OCI-LY7 (cell line): Measurements from ENCODE around the gene KCTD4. TPM values are rescaled to one million over a fixed set of nuclear protein-coding genes. Genes with fewer than 3 reads are reported as not detected.

Experiments
- BruUV-seq: library from RNA; stranded (reverse); fragments of 400-500 nt; replicated peaks from 2 replicates; lab custom pipeline; 2021; lab: Mats Ljungman, UMichigan
- CTCF ChIA-PET: fragments of 300-600 bp; sonication (Branson Sonifier 250); formaldehyde crosslinking; loops from one replicate; lab custom pipeline; 2022; ENCODE audit warnings: antibody characterized with exemption; ENCODE audit not compliant: unreplicated experiment; lab: Charles Lee
- POLR2A ChIA-PET: fragments of 300-600 bp; sonication (Branson Sonifier 250); formaldehyde crosslinking; loops from one replicate; lab custom pipeline; 2022; ENCODE audit warnings: antibody characterized with exemption; lab: Charles Lee
- DNase-seq: peaks from one replicate; pipeline ENCODE4 v3.0.0-alpha.2; 2015; ENCODE audit warnings: low spot score
- H2AFZ ChIP-seq: fragments of 200-600 bp; sonication (generic), shearing (Covaris generic); 2 replicates; pipeline ENCODE4 v1.6.1; 2014; ENCODE audit warnings: mild to moderate bottlenecking, antibody characterized with exemption, low read length, moderate library complexity
- H3K27ac ChIP-seq: fragments of 200-600 bp; sonication (generic); 2 replicates; pipeline ENCODE4 v1.5.1; 2014; ENCODE audit warnings: mixed run types, low read depth, mild to moderate bottlenecking, moderate library complexity, low read length, inconsistent platforms; ENCODE audit not compliant: poor library complexity, severe bottlenecking
- H3K36me3 ChIP-seq: fragments of 200-600 bp; sonication (generic); 2 replicates; pipeline ENCODE4 v1.6.1; 2014; ENCODE audit warnings: mild to moderate bottlenecking, antibody characterized with exemption, low read length, moderate library complexity, mixed read lengths; ENCODE audit not compliant: insufficient read depth
- H3K4me1 ChIP-seq: fragments of 200-600 bp; sonication (generic); 2 replicates; pipeline ENCODE4 v1.5.1; 2014; ENCODE audit warnings: mild to moderate bottlenecking, low read length; ENCODE audit not compliant: insufficient read depth, poor library complexity, severe bottlenecking
- H3K4me2 ChIP-seq: fragments of 200-600 bp; sonication (generic); 2 replicates; pipeline ENCODE4 v1.6.1; 2014; ENCODE audit warnings: mild to moderate bottlenecking, low read length
- H3K4me3 ChIP-seq: fragments of 200-600 bp; sonication (generic); 2 replicates; pipeline ENCODE4 v1.5.1; 2014; ENCODE audit warnings: mild to moderate bottlenecking, low read depth, low read length; ENCODE audit not compliant: poor library complexity, severe bottlenecking
- H3K79me2 ChIP-seq: fragments of 200-600 bp; sonication (generic); 2 replicates; pipeline ENCODE4 v1.6.1; 2016; ENCODE audit warnings: low read depth, mild to moderate bottlenecking, low read length, moderate library complexity, mixed read lengths; ENCODE audit not compliant: insufficient read depth
- H3K9me2 ChIP-seq: fragments of 200-600 bp; sonication (generic); 2 replicates; pipeline ENCODE4 v1.6.1; 2016; ENCODE audit warnings: mild to moderate bottlenecking, low read length, mixed read lengths; ENCODE audit not compliant: insufficient read depth
- H3K9me3 ChIP-seq: fragments of 200-600 bp; sonication (generic); 2 replicates; pipeline ENCODE4 v1.6.1; 2014; ENCODE audit warnings: mild to moderate bottlenecking, mixed run types, low read length, mixed read lengths
- H4K20me1 ChIP-seq: fragments of 200-600 bp; sonication (generic); 2 replicates; pipeline ENCODE4 v1.6.1; 2014; ENCODE audit warnings: mild to moderate bottlenecking, antibody characterized with exemption, low read length, moderate library complexity, mixed read lengths; ENCODE audit not compliant: insufficient read depth
- EZH2phosphoT487 ChIP-seq: fragments of 200-600 bp; sonication (generic); IDR thresholded peaks from 2 replicates; pipeline ENCODE4 v1.6.1; 2018; ENCODE audit warnings: low read depth, borderline replicate concordance, mild to moderate bottlenecking, mixed run types, antibody characterized with exemption, low read length, moderate library complexity, mixed read lengths
- intact Hi-C: fragments of 100-400 bp; cut with micrococcal nuclease; formaldehyde crosslinking; loops from one replicate; pipeline ENCODE4 v1.10.0; 2022; ENCODE audit not compliant: unreplicated experiment
- total RNA-seq, 2 experiments: library from RNA; depleted of rRNA in 1 of 2; stranded (reverse); fragments of >200 nt in 1 of 2; shearing (Covaris generic) in 1 of 2; gene quantifications; 2 replicates each; pipeline ENCODE4 v1.2.3, GENCODE V29; 2014 to 2022
- TF ChIP-seq, protein P1 (sequence below): fragments of 200-600 bp; sonication (generic); conservative IDR thresholded peaks from 2 replicates; pipeline ENCODE4 v1.5.1; 2014; ENCODE audit warnings: mild to moderate bottlenecking, antibody characterized with exemption, low read length, moderate library complexity, mixed read lengths

KCTD4 gene
- total RNA-seq, 2 experiments from 2014 or later: not detected

- no peak overlapping the region for H3K4me3 ChIP-seq
- no peaks in the 10 kb centered on the region for H3K9me3 ChIP-seq
- intact Hi-C loops: no loop called here
- no peak overlapping the region for H2AFZ ChIP-seq
- H3K4me1 ChIP-seq: no peaks in the 10 kb centered on the region
- H3K36me3 ChIP-seq: peaks cover 22% of the 10 kb centered on the region
- BruUV-seq: no TSS peak
- no peak for TF ChIP-seq EZH2phosphoT487
- TF ChIP-seq, protein P1, sequence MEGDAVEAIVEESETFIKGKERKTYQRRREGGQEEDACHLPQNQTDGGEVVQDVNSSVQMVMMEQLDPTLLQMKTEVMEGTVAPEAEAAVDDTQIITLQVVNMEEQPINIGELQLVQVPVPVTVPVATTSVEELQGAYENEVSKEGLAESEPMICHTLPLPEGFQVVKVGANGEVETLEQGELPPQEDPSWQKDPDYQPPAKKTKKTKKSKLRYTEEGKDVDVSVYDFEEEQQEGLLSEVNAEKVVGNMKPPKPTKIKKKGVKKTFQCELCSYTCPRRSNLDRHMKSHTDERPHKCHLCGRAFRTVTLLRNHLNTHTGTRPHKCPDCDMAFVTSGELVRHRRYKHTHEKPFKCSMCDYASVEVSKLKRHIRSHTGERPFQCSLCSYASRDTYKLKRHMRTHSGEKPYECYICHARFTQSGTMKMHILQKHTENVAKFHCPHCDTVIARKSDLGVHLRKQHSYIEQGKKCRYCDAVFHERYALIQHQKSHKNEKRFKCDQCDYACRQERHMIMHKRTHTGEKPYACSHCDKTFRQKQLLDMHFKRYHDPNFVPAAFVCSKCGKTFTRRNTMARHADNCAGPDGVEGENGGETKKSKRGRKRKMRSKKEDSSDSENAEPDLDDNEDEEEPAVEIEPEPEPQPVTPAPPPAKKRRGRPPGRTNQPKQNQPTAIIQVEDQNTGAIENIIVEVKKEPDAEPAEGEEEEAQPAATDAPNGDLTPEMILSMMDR: no peak
- peaks cover 22% of the 10 kb centered on the region; the same call in 1 of the 2 replicates for H3K79me2 ChIP-seq
- no peaks in the 10 kb centered on the region for H3K9me2 ChIP-seq
- ChIA-PET CTCF (no interaction called here), POLR2A (no interaction called here)
- no peak for DNase-seq
- H3K27ac ChIP-seq: no peak overlapping the region
- no peak overlapping the region for H3K4me2 ChIP-seq
- no peaks in the 10 kb centered on the region for H4K20me1 ChIP-seq
These were observed 50.9 kb downstream of the KCTD4 start for GRCh38 chr13:45149964-45150363.

DNA sequence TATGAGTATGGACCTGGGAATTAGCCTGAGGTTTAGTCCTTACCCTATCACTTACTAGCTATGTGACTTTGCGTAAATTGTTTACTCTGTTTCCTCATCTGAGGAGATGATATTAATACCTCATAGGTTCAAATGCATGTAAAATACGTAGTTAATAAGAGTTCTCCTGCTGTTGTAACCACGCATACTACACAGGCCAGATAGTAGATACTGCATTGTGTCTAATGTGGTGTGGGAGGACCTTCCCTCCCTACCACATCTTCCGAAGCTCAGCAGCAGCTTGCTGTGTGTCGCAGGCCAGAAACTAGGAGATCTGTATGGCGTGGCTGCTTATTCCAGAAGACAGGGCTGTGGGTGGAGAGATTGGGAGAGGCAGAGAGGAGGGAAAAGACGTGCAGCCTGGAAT lies 57.5 kb downstream of the KCTD4 start:
- TF ChIP-seq, protein P1: no peak
- no peak for TF ChIP-seq EZH2phosphoT487
- DNase-seq: no peak
- intact Hi-C loops: no loop called here
- H3K9me2 ChIP-seq: no peaks in the 10 kb centered on the region
- POLR2A ChIA-PET: interaction anchor here (0.5 to 1.7 kb wide), 4 partner anchors 17 to 85 kb away, joined by 3 to 4 read pairs (median 4); no protein-coding TSS in a partner anchor
- H3K4me1 ChIP-seq: no peaks in the 10 kb centered on the region
- no peak overlapping the region for H3K4me2 ChIP-seq
- H3K9me3 ChIP-seq: no peaks in the 10 kb centered on the region
- H3K27ac ChIP-seq: no peak overlapping the region
- H3K79me2 ChIP-seq: peaks cover 8% of the 10 kb centered on the region; the same call in 1 of the 2 replicates
- CTCF ChIA-PET: no interaction called here
- BruUV-seq: no TSS peak
- H3K36me3 ChIP-seq: peaks cover 42% of the 10 kb centered on the region
- no peak overlapping the region for H2AFZ ChIP-seq
- no peaks in the 10 kb centered on the region for H4K20me1 ChIP-seq
- H3K4me3 ChIP-seq: no peak overlapping the region

Other genes starting within 250 kb of the KCTD4 start
- 5.4 and 6.8 TPM in 2 replicates for gene NUFIP1, start 211.6 kb downstream of the KCTD4 start, total RNA-seq (2014; rRNA removed; shearing (Covaris generic))
- 11.3 and 11.4 TPM in 2 replicates for gene NUFIP1, start 211.6 kb downstream of the KCTD4 start, total RNA-seq (2022)
- 50.1 and 54.5 TPM in 2 replicates for gene GPALPP1, start 211.5 kb downstream of the KCTD4 start, total RNA-seq (2014; rRNA removed; shearing (Covaris generic))
- gene GPALPP1, start 211.5 kb downstream of the KCTD4 start, total RNA-seq (2022): 40.1 and 41.0 TPM in 2 replicates
- 20.1 and 28.0 TPM in 2 replicates for gene GTF2F2, start 80.5 kb downstream of the KCTD4 start, total RNA-seq (2014; rRNA removed; shearing (Covaris generic))
- 22.5 and 25.1 TPM in 2 replicates for gene GTF2F2, start 80.5 kb downstream of the KCTD4 start, total RNA-seq (2022)
- 1,996 and 2,481 TPM in 2 replicates for gene TPT1, start 140.1 kb upstream of the KCTD4 start, total RNA-seq (2014; rRNA removed; shearing (Covaris generic))
- gene TPT1, start 140.1 kb upstream of the KCTD4 start, total RNA-seq (2022): 2,337 and 2,698 TPM in 2 replicates
- gene SLC25A30, start 217.3 kb upstream of the KCTD4 start, total RNA-seq (2014; rRNA removed; shearing (Covaris generic)): 0.46 and 1.5 TPM in 2 replicates
- 0.35 and 0.78 TPM in 2 replicates for gene SLC25A30, start 217.3 kb upstream of the KCTD4 start, total RNA-seq (2022)